Measurements from ENCODE around the gene NELL1.

GRCh38 chr11:21190181-21190580, 520.8 kb downstream of the NELL1 start:
- no peak for TF ChIP-seq CTCF (IDR thresholded peaks at IDR 0.05)
- no peak for TF ChIP-seq POLR2AphosphoS5 (IDR thresholded peaks at IDR 0.05; ENCODE audit: low read depth, low read length)
- TF ChIP-seq TCF7L2 (IDR thresholded peaks at IDR 0.05; ENCODE audit: low read depth, low read length): no peak
- TF ChIP-seq SIN3A (IDR thresholded peaks at IDR 0.05; ENCODE audit: borderline replicate concordance, insufficient read depth, low read depth, low read length): no peak
- no peak for TF ChIP-seq REST (IDR thresholded peaks at IDR 0.05; ENCODE audit: insufficient read depth in 1 of 2, low read depth in 2 of 2, low read length in 1 of 2)
